Measurements from ENCODE around the gene EEF1A2.
A peak's percentile ranks its signal among the peaks of the same experiment; 100 is the strongest.

Gene EEF1A2

GRCh38 chr20:63536997-63537524 is 38.2 kb upstream of the EEF1A2 start, which contains the start of gene PTK6:
Gene PTK6, minus strand, starts transcription at chr20:63537376. Its CDS starts 62 bp downstream, at chr20:63537314.
- DNase-seq (ENCODE audit: low spot score) = no peak

- DNase-seq (ENCODE audit: low spot score) = no peak
These were observed 37.5 kb upstream of the EEF1A2 start for GRCh38 chr20:63536241-63536977.

- DNase-seq (ENCODE audit: low spot score) = no peak
These were observed 36.2 kb upstream of the EEF1A2 start for GRCh38 chr20:63534831-63535651.

- DNase-seq (ENCODE audit: low spot score) = no peak
These were observed 35.5 kb upstream of the EEF1A2 start for GRCh38 chr20:63534427-63534830.

GRCh38 chr20:63533871-63534393 is 35.0 kb upstream of the EEF1A2 start:
- DNase-seq (ENCODE audit: low spot score) = no peak

GRCh38 chr20:63533388-63533787 is 34.5 kb upstream of the EEF1A2 start:
- no peak for DNase-seq (ENCODE audit: low spot score)

- DNase-seq (ENCODE audit: low spot score) = no peak
These were observed 33.6 kb upstream of the EEF1A2 start for GRCh38 chr20:63532449-63532971.

GRCh38 chr20:63531686-63532448 is 33.0 kb upstream of the EEF1A2 start:
- no peak for DNase-seq (ENCODE audit: low spot score)

GRCh38 chr20:63530788-63531160 is 31.9 kb upstream of the EEF1A2 start:
- DNase-seq (ENCODE audit: low spot score) = no peak

- no peak for DNase-seq (ENCODE audit: low spot score)
These were observed 31.2 kb upstream of the EEF1A2 start for GRCh38 chr20:63529861-63530787.

GRCh38 chr20:63529180-63529860 is 30.4 kb upstream of the EEF1A2 start:
- no peak for DNase-seq (ENCODE audit: low spot score)

GRCh38 chr20:63527184-63527583 is 28.3 kb upstream of the EEF1A2 start:
- no peak for DNase-seq (ENCODE audit: low spot score)

GRCh38 chr20:63525971-63526370 is 27.1 kb upstream of the EEF1A2 start:
- no peak for DNase-seq (ENCODE audit: low spot score)

- DNase-seq (ENCODE audit: low spot score) = no peak
These were observed 26.3 kb upstream of the EEF1A2 start for GRCh38 chr20:63525185-63525584.

GRCh38 chr20:63522981-63523611 is 24.2 kb upstream of the EEF1A2 start:
- DNase-seq (ENCODE audit: low spot score) = no peak

- DNase-seq (ENCODE audit: low spot score) = no peak
These were observed 23.4 kb upstream of the EEF1A2 start for GRCh38 chr20:63522091-63522868.

GRCh38 chr20:63521602-63522001 is 22.7 kb upstream of the EEF1A2 start:
- DNase-seq (ENCODE audit: low spot score) = no peak

GRCh38 chr20:63520934-63521601 is 22.2 kb upstream of the EEF1A2 start:
- peak; percentile 67 for DNase-seq (ENCODE audit: low spot score)

Measured in Ammon's horn (tissue), 1 donor.